ENCODE data around the gene CD84.

Gene CD84

GRCh38 chr1:160579216-160579701, at the start of gene CD84:
CD84 (minus strand) TSS chr1:160579496; CDS start chr1:160579437, 59 bp downstream.
- DNase-seq: no peak

GRCh38 chr1:160628799-160629263, 49.5 kb upstream of the CD84 start:
- peak; percentile 58 for DNase-seq

GRCh38 chr1:160627677-160628289, 48.5 kb upstream of the CD84 start:
- peak; percentile 56 for DNase-seq

- no peak for DNase-seq
These were observed 47.4 kb upstream of the CD84 start for GRCh38 chr1:160626509-160627342.

- no peak for DNase-seq
These were observed 46.6 kb upstream of the CD84 start for GRCh38 chr1:160625725-160626498.

GRCh38 chr1:160625321-160625720, 46.0 kb upstream of the CD84 start:
- no peak for DNase-seq

- DNase-seq: no peak
These were observed 45.2 kb upstream of the CD84 start for GRCh38 chr1:160624464-160624863.

- no peak for DNase-seq
These were observed 44.6 kb upstream of the CD84 start for GRCh38 chr1:160623862-160624261.

GRCh38 chr1:160623227-160623633, 43.9 kb upstream of the CD84 start:
- DNase-seq: peak; percentile 61

GRCh38 chr1:160622501-160623226, 43.4 kb upstream of the CD84 start:
- no peak for DNase-seq

GRCh38 chr1:160621633-160622413, 42.5 kb upstream of the CD84 start:
- DNase-seq: no peak

- DNase-seq: no peak
These were observed 41.8 kb upstream of the CD84 start for GRCh38 chr1:160620942-160621632.

- no peak for DNase-seq
These were observed 40.5 kb upstream of the CD84 start for GRCh38 chr1:160619742-160620277.

GRCh38 chr1:160618763-160619274, 39.5 kb upstream of the CD84 start:
- DNase-seq: peak; percentile 67

GRCh38 chr1:160618327-160618726, 39.0 kb upstream of the CD84 start:
- DNase-seq: no peak

- DNase-seq: no peak
These were observed 36.4 kb upstream of the CD84 start for GRCh38 chr1:160615660-160616059.

- no peak for DNase-seq
These were observed 35.1 kb upstream of the CD84 start for GRCh38 chr1:160614410-160614809.

GRCh38 chr1:160612613-160613218, 33.4 kb upstream of the CD84 start:
- DNase-seq: no peak

GRCh38 chr1:160610569-160611242, 31.4 kb upstream of the CD84 start:
- DNase-seq: no peak

- DNase-seq: no peak
These were observed 29.6 kb upstream of the CD84 start for GRCh38 chr1:160608941-160609340.
